Right lobe of liver (tissue), 6 donors: ENCODE results near the gene UNC5CL. TPM values are rescaled to one million over a fixed set of nuclear protein-coding genes. Genes with fewer than 3 reads are reported as not detected.

Experiments
- ATAC-seq, 4 donors: fragments of 200-7000 bp; cut with Tn5 transposase; one replicate each; pipeline ENCODE4 v1.9.1; 2020; ENCODE audit warnings: mild to moderate bottlenecking in 4 of 4, moderate library complexity in 4 of 4
- DNase-seq, 3 donors: peaks; one replicate each; pipeline ENCODE4 v3.0.0-alpha.2; 2020
- H3K27ac ChIP-seq, 3 donors: fragments of 200-600 bp; one replicate each; pipeline ENCODE4 v1.8.0; 2022
- H3K27me3 ChIP-seq, 2 donors: fragments of 200-600 bp; one replicate each; pipeline ENCODE4 v1.8.0; 2022
- H3K36me3 ChIP-seq, 4 donors: fragments of 200-600 bp; sonication (generic) in 1 of 4; one replicate each; pipeline versions ENCODE4 v1.5.1 to v1.8.0; 2017 to 2022; ENCODE audit warnings: control low read depth in 1 of 4
- H3K4me1 ChIP-seq, 4 donors: fragments of 200-600 bp; sonication (generic) in 1 of 4; one replicate each; pipeline versions ENCODE4 v1.5.1 to v1.8.0; 2017 to 2022; ENCODE audit warnings: control low read depth in 1 of 4
- H3K4me3 ChIP-seq, 3 donors: fragments of 200-600 bp; one replicate each; pipeline ENCODE4 v1.8.0; 2022
- H3K9me3 ChIP-seq, 4 donors: fragments of 200-600 bp; sonication (generic) in 1 of 4; one replicate each; pipeline versions ENCODE4 v1.5.1 to v1.8.0; 2017 to 2022; ENCODE audit warnings: control low read depth in 1 of 4
- CTCF ChIP-seq, 4 donors: fragments of 200-600 bp in 3 of 4; fragments of 450-650 bp in 1 of 4; IDR thresholded peaks; one replicate each; pipeline versions ENCODE4 v1.5.1 to v1.8.0; 2016 to 2022; ENCODE audit warnings: antibody characterized with exemption in 4 of 4, mild to moderate bottlenecking in 2 of 4
- POLR2A ChIP-seq: fragments of 450-650 bp; IDR thresholded peaks from one replicate; pipeline ENCODE4 v1.6.1; 2017; ENCODE audit warnings: antibody characterized with exemption, mild to moderate bottlenecking
- WGBS: methylation state at CpG from one replicate; pipeline ENCODE4 v1.1.6; 2018; ENCODE audit warnings: low coverage, low lambda C conversion rate; ENCODE audit not compliant: insufficient coverage; ENCODE audit errors: missing lambda C conversion rate; 5-methylcytosine and 5-hydroxymethylcytosine counted together
- intact Hi-C, 2 donors: fragments of 100-400 bp; cut with DNase I; formaldehyde crosslinking; loops; one replicate each; pipeline versions ENCODE4 v1.11.2 to v1.14.1; 2022
- total RNA-seq, 6 experiments: library from RNA; depleted of rRNA in 2 of 6; stranded (reverse); fragments of >200 nt in 2 of 6; fragmentation: NEBNext Ultra II Directional in 3 of 6; extraction: Animal tissue kit (Norgen Biotek cat#: 25700) in 3 of 6; gene quantifications; one replicate each; pipeline versions ENCODE4 v1.1.0 to v1.2.4, GENCODE V29; 2016 to 2023
- donor health status: DM: no; HTN: yes; CAD: no.
- donor health status: DM: no; HTN: no; CAD: no.
- donor health status: DM: no; HTN: no; CAD: no.
- donor health status: DM: no; HTN: yes; CAD: no.
- donor health status: DM: no; HTN: yes; CAD: no.

Gene UNC5CL
- total RNA-seq, 6 experiments from 2014 or later = 5.0 to 35.7 (median 13.5) TPM

- WGBS = no CpG with 5 or more reads among the region's 3 CpGs
- H3K4me1 ChIP-seq = peaks cover 0 to 62% (median 18%) of the 10 kb centered on the region in 4 donors
- no peak overlapping the region for H3K27ac ChIP-seq
Measured at GRCh38 chr6:41038205-41038604, 816 bp downstream of the UNC5CL start.

GRCh38 chr6:41037107-41037900 is 1.7 kb downstream of the UNC5CL start:
- H3K9me3 ChIP-seq = no peaks in the 10 kb centered on the region
- WGBS = 84% methylated on average over 11 of the region's 13 CpGs
- TF ChIP-seq CTCF (IDR thresholded peaks at IDR 0.05) = no peak
- TF ChIP-seq POLR2A = no peak
- ATAC-seq = no peak
- H3K36me3 ChIP-seq = peaks cover 0 to 25% (median 2%) of the 10 kb centered on the region in 4 donors
- H3K27ac ChIP-seq = no peak overlapping the region
- H3K27me3 ChIP-seq = no peaks in the 10 kb centered on the region
- H3K4me3 ChIP-seq = peak overlapping the region in 2 of 3 donors; percentile 65 to 69
- intact Hi-C loops = no loop called here
- no peak for DNase-seq
- peaks cover 0 to 62% (median 18%) of the 10 kb centered on the region in 4 donors for H3K4me1 ChIP-seq

More at GRCh38 chr6:41038205-41038604, 816 bp downstream of the UNC5CL start:
- Histone ChIP-seq H3K4me3 (peak overlapping the region; percentile 60 to 69 (median 65)), H3K27me3 (no peaks in the 10 kb centered on the region), H3K36me3 (peaks cover 0 to 16% (median under 1%) of the 10 kb centered on the region in 4 donors), H3K9me3 (no peaks in the 10 kb centered on the region)
- TF ChIP-seq POLR2A (no peak), CTCF (IDR thresholded peaks at IDR 0.05) (no peak)
- DNase-seq = no peak
- no peak for ATAC-seq
- intact Hi-C loops = no loop called here

- Histone ChIP-seq H3K4me3 (peak overlapping the region in 1 of 3 donors; percentile 65), H3K27me3 (no peaks in the 10 kb centered on the region), H3K9me3 (no peaks in the 10 kb centered on the region), H3K4me1 (peaks cover 0 to 62% (median 18%) of the 10 kb centered on the region in 4 donors), H3K27ac (no peak overlapping the region), H3K36me3 (peaks cover 0 to 31% (median 2%) of the 10 kb centered on the region in 4 donors)
- DNase-seq (no peak), ATAC-seq (no peak)
- 80% methylated on average over 2 of the region's 2 CpGs for WGBS
- TF ChIP-seq POLR2A = no peak
- no peak for TF ChIP-seq CTCF (IDR thresholded peaks at IDR 0.05)
- intact Hi-C loops = no loop called here
Measured at GRCh38 chr6:41036601-41037000, 2.4 kb downstream of the UNC5CL start.

- DNase-seq (no peak), ATAC-seq (peak in 2 of 4 donors; percentile 6 to 16)
- H3K36me3 ChIP-seq = peaks cover 0 to 36% (median 2%) of the 10 kb centered on the region in 4 donors
- H3K9me3 ChIP-seq = no peaks in the 10 kb centered on the region
- no peak overlapping the region for H3K4me3 ChIP-seq
- peaks cover 0 to 58% (median 18%) of the 10 kb centered on the region in 4 donors for H3K4me1 ChIP-seq
- intact Hi-C loops = no loop called here
- no peak for TF ChIP-seq POLR2A
- no peak for TF ChIP-seq CTCF (IDR thresholded peaks at IDR 0.05)
- WGBS = 44% methylated on average over 3 of the region's 3 CpGs
- no peaks in the 10 kb centered on the region for H3K27me3 ChIP-seq
- no peak overlapping the region for H3K27ac ChIP-seq
Measured at GRCh38 chr6:41036186-41036585, 2.8 kb downstream of the UNC5CL start.
